SK-MEL-5 (cell line): Measurements from ENCODE around the gene TYMP. TPM values are rescaled to one million over a fixed set of nuclear protein-coding genes. Genes with fewer than 3 reads are reported as not detected.

ENCODE experiments used
- DNase-seq: peaks from one replicate; pipeline ENCODE4 v3.0.0-alpha.2; 2016; ENCODE audit warnings: low read depth, low spot score
- in situ Hi-C: cut with HindIII; loops from 2 replicates; pipeline ENCODE4 v1.10.0; 2016; ENCODE audit warnings: low sequenced_read_pairs, high pct_unique_total_duplicates, low pct_unique_long_range_greater_than_20kb
- total RNA-seq: library from RNA; depleted of rRNA; stranded (reverse); fragments of >200 nt; shearing (Covaris generic); gene quantifications from 2 replicates; pipeline ENCODE4 v1.2.3, GENCODE V29; 2014; rRNA removed

TYMP gene
- total RNA-seq, 1 experiment from 2014 or later = 1.8 TPM

DNA sequence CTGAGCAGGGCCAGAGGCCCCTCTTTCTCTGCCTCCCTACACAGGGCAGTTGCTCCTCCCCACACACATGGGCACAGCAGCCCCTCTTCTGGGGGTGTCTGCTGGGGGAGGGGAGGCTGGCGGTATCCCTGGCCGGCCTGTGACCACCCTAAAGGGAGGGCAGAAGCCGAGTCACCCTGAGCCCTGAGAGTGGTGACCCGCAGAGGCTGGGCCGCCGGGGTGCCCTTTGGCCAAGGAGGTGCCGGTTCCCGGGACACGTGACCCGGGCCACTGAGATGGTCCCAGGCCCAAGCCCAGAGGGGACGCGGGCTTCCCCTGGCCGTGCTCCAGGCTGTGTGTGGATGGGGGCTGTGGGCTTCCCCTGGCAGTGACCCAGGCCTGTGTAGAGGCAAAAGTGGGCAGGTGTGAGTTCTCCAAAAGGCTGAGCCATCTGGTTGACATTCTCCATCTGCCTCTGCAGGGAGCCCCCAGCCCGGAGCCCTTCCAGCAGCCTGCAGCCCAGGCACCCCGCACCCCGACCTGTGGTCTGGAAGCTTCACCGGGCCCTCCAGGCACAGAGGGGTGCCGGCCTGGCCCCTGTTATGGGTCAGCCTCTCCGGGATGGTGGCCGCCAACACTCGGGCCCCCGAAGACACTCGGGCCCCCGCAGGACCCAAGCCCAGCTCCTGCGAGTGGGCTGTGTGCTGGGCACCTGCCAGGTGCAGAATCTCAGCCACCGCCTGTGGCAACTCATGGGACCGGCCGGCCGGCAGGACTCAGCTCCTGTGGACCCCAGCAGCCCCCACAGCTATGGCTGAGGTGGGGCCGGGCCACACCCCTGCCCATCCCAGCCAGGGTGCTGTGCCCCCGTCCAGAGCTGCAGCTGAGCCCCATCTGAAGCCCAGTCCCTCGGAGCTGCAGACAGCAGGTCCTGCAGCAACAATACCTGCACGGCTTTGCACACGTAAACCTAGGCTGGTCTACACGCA is 47.4 kb downstream of the TYMP start:
- in situ Hi-C loops = no loop called here

DNA sequence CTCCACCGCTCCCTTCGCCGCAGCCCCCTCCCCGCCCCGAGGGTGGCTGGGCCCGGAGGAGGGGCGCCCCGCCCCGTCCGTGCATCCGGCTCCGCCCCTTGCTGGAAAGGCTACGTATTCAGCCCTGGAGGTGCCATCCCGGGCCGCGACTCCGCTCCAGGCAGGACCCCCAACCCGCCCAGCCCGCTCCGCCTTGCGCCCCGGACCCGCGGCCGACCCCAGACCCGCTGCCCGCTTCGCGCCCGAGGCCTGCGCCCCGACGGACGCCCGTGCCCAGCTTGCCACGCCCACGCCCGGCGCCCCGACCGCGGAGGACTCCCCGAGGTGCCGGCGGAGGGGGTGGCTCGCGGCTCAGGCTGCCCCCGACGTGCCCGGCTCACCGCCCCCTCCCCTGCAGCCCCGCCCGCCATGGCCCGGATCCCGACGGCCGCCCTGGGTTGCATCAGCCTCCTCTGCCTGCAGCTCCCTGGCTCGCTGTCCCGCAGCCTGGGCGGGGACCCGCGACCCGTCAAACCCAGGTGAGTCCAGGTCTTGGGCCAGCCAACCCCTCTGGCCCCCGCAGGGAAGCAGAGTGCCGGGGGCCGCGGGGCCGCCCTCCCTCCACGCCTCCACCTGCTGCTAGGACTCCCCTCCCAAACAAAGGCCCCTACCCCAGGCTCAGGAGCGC is 48.2 kb downstream of the TYMP start, which contains the start of gene ADM2:
TSS of gene ADM2 (plus strand) at position 104 of the 667 bp plus-strand sequence. CDS start at position 409, 305 bp downstream.
- DNase-seq = no peak
- in situ Hi-C loops = no loop called here

More for the DNA sequence above, 47.4 kb downstream of the TYMP start:
- DNase-seq = no peak

DNA sequence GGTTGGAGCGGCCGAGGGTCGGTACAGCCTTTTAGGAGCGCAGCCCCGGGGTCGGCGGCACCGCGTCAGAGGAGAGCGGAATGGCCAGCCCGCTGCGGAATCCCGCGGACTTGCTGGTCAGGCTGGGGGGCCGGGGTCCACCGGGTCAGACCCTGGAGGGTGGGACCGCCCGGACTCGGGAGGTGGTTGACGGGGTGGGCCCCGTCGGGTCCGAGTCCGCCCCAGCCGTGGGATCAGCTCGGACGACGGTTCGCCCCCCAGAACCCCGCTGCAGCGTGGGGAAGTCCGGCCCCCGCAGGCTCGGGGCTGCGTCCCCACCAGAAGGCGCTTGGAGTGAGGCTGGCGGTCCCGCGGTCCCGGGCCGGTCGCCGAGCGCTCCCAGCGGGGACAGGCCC is 48.8 kb downstream of the TYMP start:
- no peak for DNase-seq
- in situ Hi-C loops = no loop called here

DNA sequence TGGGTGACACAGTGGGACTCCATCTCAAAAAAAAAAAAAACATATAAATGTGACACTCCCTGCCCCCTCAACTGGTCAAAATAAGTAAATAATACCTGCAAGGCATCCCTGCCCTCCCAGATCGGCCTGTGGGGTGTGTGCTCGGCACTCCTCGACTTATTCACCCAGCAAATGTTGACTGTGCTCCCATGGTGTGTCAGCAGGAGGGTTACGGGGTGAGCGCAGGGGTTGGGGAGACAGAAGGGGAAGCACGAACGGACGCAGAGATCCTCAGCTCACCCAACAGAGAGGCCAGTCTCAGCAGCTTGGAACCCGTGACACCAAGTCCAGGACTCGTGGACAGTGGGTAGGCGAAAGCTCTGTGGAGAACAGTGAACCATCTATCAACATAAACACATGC is 50.1 kb downstream of the TYMP start:
- in situ Hi-C loops = no loop called here
- DNase-seq = no peak

GRCh38 chr22:50477923-50478322 is 51.9 kb downstream of the TYMP start:
- in situ Hi-C loops = no loop called here
- DNase-seq = no peak

DNA sequence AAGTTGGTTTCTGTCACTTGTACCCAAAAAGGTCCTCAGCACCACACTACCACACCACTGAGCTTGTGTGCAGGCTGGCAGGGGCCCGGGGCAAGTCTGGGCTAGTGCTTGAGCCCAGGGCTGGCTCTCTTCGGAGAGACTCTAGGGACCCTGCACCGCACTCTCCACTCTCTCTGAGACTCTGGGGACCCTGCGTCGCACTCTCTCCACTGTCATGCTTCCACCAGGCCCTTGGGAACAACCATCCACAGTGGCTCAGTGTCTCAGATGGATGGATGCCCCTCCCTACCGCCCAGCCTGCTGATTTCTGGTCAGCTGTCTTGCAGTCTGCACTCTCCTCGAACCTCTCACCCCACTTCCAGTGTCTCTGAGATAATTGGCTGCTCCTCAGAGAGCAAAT is 52.9 kb downstream of the TYMP start:
- DNase-seq = no peak

More for the DNA sequence above, 52.9 kb downstream of the TYMP start:
- in situ Hi-C loops = no loop called here

Other genes starting within 250 kb of the TYMP start
- gene PLXNB2, start 222.4 kb downstream of the TYMP start, total RNA-seq = 31.2 and 40.5 TPM in 2 replicates
- 0.59 and 0.66 TPM in 2 replicates for gene DENND6B, start 203.0 kb downstream of the TYMP start, total RNA-seq
- gene PPP6R2, start 186.7 kb downstream of the TYMP start, total RNA-seq = 67.7 and 74.7 TPM in 2 replicates
- gene SBF1, start 55.0 kb downstream of the TYMP start, total RNA-seq = 61.8 and 65.3 TPM in 2 replicates
- 1.1 and 2.4 TPM in 2 replicates for gene ADM2, start 48.5 kb downstream of the TYMP start, total RNA-seq
- not detected in 2 replicates for gene MIOX, start 43.2 kb downstream of the TYMP start, total RNA-seq
- gene LMF2, start 22.3 kb downstream of the TYMP start, total RNA-seq = 26.3 and 27.8 TPM in 2 replicates
- gene NCAPH2, start 21.8 kb downstream of the TYMP start, total RNA-seq = 51.5 and 53.8 TPM in 2 replicates
- 2.7 and 7.2 TPM in 2 replicates for gene SCO2, start 4.4 kb downstream of the TYMP start, total RNA-seq
- 0.11 TPM in 1 of 2 replicates, not detected in the other for gene KLHDC7B, start 15.9 kb upstream of the TYMP start, total RNA-seq
- not detected in 2 replicates for gene SYCE3, start 32.9 kb upstream of the TYMP start, total RNA-seq
- gene CPT1B, start 48.4 kb upstream of the TYMP start, total RNA-seq = 5.4 and 12.6 TPM in 2 replicates
- gene CHKB, start 52.8 kb upstream of the TYMP start, total RNA-seq = 22.2 and 27.7 TPM in 2 replicates
- gene MAPK8IP2, start 70.8 kb upstream of the TYMP start, total RNA-seq = 18.8 and 20.0 TPM in 2 replicates
- gene ARSA, start 98.1 kb upstream of the TYMP start, total RNA-seq = 17.5 and 20.9 TPM in 2 replicates
- gene SHANK3, start 142.8 kb upstream of the TYMP start, total RNA-seq = 2.1 and 2.6 TPM in 2 replicates
- not detected in 2 replicates for gene ACR, start 208.2 kb upstream of the TYMP start, total RNA-seq